Loucy (cell line): Measurements from ENCODE around the gene ENTPD6.

ENCODE experiments used
- H2AFZ ChIP-seq: fragments of 200-600 bp; sonication (generic); 2 replicates; pipeline ENCODE4 v1.6.0; 2016; ENCODE audit warnings: antibody characterized with exemption, mild to moderate bottlenecking, low read length, moderate library complexity
- H3F3A ChIP-seq: fragments of 200-600 bp; 2 replicates; pipeline ENCODE4 v1.6.0; 2016; ENCODE audit warnings: antibody characterized with exemption, low read depth, mild to moderate bottlenecking
- H3K27me3 ChIP-seq: fragments of 200-600 bp; sonication (generic); 2 replicates; pipeline ENCODE4 v1.6.1; 2014; ENCODE audit warnings: low read length, mild to moderate bottlenecking; ENCODE audit not compliant: insufficient read depth, poor library complexity, severe bottlenecking
- H3K36me3 ChIP-seq: fragments of 200-600 bp; sonication (generic); 2 replicates; pipeline ENCODE4 v1.6.1; 2016; ENCODE audit warnings: low read length; ENCODE audit not compliant: insufficient read depth
- H3K4me1 ChIP-seq: fragments of 200-600 bp; sonication (generic); 2 replicates; pipeline ENCODE4 v1.5.1; 2014; ENCODE audit warnings: low read length, mild to moderate bottlenecking; ENCODE audit not compliant: insufficient read depth, poor library complexity, severe bottlenecking
- H3K4me2 ChIP-seq: fragments of 200-600 bp; sonication (generic); 2 replicates; pipeline ENCODE4 v1.6.0; 2014; ENCODE audit warnings: antibody characterized with exemption, low read length, low read depth, mild to moderate bottlenecking; ENCODE audit not compliant: poor library complexity, severe bottlenecking
- H3K4me3 ChIP-seq: fragments of 200-600 bp; sonication (generic); 2 replicates; pipeline ENCODE4 v1.5.1; 2014; ENCODE audit warnings: low read length, mild to moderate bottlenecking, mixed read lengths; ENCODE audit not compliant: poor library complexity, severe bottlenecking
- H3K79me2 ChIP-seq: fragments of 200-600 bp; sonication (generic); 2 replicates; pipeline ENCODE4 v1.6.1; 2014; ENCODE audit warnings: low read length; ENCODE audit not compliant: insufficient read depth
- H3K9ac ChIP-seq: fragments of 200-600 bp; sonication (generic); 2 replicates; pipeline ENCODE4 v1.6.0; 2014; ENCODE audit warnings: mild to moderate bottlenecking, low read depth, low read length, moderate library complexity; ENCODE audit not compliant: poor library complexity, severe bottlenecking
- H3K9me2 ChIP-seq: fragments of 200-600 bp; sonication (generic); replicated peaks from 2 replicates; pipeline ENCODE4 v1.6.1; 2016; ENCODE audit warnings: low read depth, low read length, mixed read lengths
- H3K9me3 ChIP-seq: fragments of 200-600 bp; sonication (generic); 2 replicates; pipeline ENCODE4 v1.6.1; 2014; ENCODE audit warnings: mild to moderate bottlenecking, antibody characterized with exemption, low read length, low read depth; ENCODE audit not compliant: insufficient read depth
- H4K20me1 ChIP-seq: fragments of 200-600 bp; sonication (generic); 2 replicates; pipeline ENCODE4 v1.6.0; 2014; ENCODE audit warnings: antibody characterized with exemption, low read length, mild to moderate bottlenecking; ENCODE audit not compliant: insufficient read depth, poor library complexity, severe bottlenecking
- EZH2phosphoT487 ChIP-seq: fragments of 200-600 bp; IDR thresholded peaks from 2 replicates; pipeline ENCODE4 v1.6.1; 2018; ENCODE audit warnings: antibody characterized with exemption, mild to moderate bottlenecking, moderate library complexity, borderline replicate concordance
- TF ChIP-seq, protein P1 (sequence below): fragments of 200-600 bp; sonication (generic); conservative IDR thresholded peaks from 2 replicates; pipeline ENCODE4 v1.5.1; 2014; ENCODE audit warnings: mild to moderate bottlenecking, antibody characterized with exemption, low read length

The ENTPD6 gene

DNA sequence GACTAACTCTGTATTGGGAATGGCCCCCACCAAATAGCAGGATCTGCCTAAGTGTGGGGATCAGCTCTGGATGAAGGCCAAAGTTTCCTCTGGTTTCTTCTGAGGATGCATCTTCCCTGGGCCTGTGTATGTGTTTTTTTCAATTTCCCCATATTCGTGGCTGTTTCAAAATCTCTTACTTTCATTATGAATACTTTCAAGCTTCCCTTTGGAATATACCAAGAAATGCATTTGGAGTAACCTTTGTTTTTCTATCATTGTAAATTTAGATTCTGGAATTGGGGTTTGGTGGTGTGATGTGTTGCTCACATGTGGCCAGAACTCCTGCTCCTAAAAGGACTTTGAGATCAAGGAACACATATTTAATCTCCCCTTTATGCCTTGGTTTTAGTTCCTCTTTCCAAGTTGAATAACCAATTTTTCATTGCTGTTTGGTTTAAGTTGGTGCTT, 8.4 kb downstream of the ENTPD6 start:
- Histone ChIP-seq H3K79me2 (peaks cover 25% of the 10 kb centered on the region; the same call in 1 of the 2 replicates), H2AFZ (no peak overlapping the region), H3K4me1 (peaks cover 26% of the 10 kb centered on the region), H3F3A (no peaks in the 10 kb centered on the region), H3K9me3 (no peaks in the 10 kb centered on the region), H4K20me1 (no peaks in the 10 kb centered on the region), H3K9me2 (no peaks in the 10 kb centered on the region), H3K27me3 (no peaks in the 10 kb centered on the region), H3K4me2 (no peak overlapping the region), H3K9ac (no peak overlapping the region), H3K36me3 (no peaks in the 10 kb centered on the region), H3K4me3 (no peak overlapping the region)
- TF ChIP-seq, protein P1, sequence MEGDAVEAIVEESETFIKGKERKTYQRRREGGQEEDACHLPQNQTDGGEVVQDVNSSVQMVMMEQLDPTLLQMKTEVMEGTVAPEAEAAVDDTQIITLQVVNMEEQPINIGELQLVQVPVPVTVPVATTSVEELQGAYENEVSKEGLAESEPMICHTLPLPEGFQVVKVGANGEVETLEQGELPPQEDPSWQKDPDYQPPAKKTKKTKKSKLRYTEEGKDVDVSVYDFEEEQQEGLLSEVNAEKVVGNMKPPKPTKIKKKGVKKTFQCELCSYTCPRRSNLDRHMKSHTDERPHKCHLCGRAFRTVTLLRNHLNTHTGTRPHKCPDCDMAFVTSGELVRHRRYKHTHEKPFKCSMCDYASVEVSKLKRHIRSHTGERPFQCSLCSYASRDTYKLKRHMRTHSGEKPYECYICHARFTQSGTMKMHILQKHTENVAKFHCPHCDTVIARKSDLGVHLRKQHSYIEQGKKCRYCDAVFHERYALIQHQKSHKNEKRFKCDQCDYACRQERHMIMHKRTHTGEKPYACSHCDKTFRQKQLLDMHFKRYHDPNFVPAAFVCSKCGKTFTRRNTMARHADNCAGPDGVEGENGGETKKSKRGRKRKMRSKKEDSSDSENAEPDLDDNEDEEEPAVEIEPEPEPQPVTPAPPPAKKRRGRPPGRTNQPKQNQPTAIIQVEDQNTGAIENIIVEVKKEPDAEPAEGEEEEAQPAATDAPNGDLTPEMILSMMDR: no peak
- no peak for TF ChIP-seq EZH2phosphoT487

DNA sequence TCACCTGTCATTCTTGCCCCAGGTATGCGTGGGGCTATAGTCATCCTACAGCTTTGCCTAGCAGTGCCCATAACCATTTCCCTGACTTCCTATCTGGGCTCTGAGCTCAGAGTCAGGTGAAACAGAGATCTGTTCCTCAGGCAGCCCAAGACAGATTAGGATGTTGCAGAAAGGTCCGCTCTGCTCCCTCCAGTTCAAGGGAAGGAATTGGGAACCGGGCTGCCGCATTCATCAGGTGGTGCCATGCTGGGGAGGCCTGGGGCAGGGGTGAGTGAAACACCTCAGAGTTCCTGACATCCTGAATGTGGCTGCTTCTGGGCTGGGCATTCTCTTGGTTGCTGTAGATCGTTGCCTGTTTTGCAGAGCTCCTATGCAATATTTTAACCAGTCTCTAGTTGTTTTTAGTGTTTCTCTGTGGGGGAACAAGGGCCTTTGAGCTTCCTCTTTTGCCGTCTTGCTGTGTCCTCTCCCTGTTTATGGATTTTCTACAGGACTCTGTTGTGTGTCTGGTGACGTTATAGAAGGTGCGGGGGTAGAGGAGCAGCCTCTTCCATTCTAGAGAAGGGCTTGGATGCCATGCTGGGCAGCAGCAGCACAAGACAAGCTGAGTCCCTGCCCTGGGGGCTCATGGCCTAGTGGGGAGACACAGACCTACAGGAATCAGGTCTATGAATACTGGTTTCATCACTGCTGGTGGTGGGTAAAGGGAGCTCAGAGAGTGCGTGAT, 9.2 kb downstream of the ENTPD6 start:
- H2AFZ ChIP-seq: no peak overlapping the region
- no peak overlapping the region for H3K4me3 ChIP-seq
- no peaks in the 10 kb centered on the region for H3F3A ChIP-seq
- no peaks in the 10 kb centered on the region for H4K20me1 ChIP-seq
- H3K27me3 ChIP-seq: no peaks in the 10 kb centered on the region
- TF ChIP-seq EZH2phosphoT487: no peak
- TF ChIP-seq, protein P1: no peak
- no peak overlapping the region for H3K4me2 ChIP-seq
- H3K9me2 ChIP-seq: no peaks in the 10 kb centered on the region
- no peak overlapping the region for H3K9ac ChIP-seq
- H3K4me1 ChIP-seq: peaks cover 21% of the 10 kb centered on the region
- H3K9me3 ChIP-seq: no peaks in the 10 kb centered on the region
- peaks cover under 1% of the 10 kb centered on the region; the same call in 1 of the 2 replicates for H3K36me3 ChIP-seq
- peaks cover 18% of the 10 kb centered on the region; the same call in 1 of the 2 replicates for H3K79me2 ChIP-seq

DNA sequence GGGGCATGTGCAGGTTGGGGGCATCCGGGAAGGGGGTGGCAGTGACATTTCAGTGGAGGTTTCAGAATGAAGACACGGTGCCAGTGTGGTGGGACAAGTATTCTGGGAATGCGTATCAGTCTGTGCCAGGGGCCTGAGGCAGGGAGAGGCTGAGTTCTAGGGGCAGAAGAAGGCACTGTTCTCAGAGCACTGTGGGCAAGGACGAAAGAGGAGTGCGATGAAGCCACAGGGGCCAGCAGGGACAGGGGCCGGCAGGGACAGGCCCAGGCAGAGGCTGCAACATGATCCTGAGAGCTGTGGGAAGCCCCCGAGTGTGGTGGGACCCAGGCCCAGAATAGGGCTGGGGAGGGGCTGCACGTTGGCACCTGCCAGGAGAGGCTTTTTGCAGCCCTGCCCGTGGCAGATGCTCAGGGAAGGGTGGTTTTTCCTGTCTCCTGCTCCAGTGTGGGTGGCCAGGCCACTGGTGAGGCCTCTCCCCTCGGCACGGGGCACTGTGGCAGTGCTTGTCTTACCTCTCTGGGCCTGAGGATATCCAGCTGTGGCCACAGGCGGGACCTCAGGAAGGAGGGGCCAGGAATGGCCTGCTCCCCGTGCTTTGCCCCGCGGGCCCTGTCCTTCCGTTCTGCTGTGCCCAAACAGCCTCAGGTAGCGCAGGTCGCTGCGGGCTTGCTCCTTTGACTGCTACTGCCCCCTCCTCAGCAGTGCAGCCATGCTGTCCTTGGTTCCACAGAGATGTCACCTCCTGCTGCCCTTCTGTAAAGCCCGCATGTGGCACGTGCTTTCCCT, 10.0 kb downstream of the ENTPD6 start:
- Histone ChIP-seq H3K79me2 (peaks cover 18% of the 10 kb centered on the region; the same call in 1 of the 2 replicates), H4K20me1 (no peaks in the 10 kb centered on the region), H2AFZ (no peak overlapping the region), H3F3A (no peaks in the 10 kb centered on the region), H3K4me2 (no peak overlapping the region), H3K9me3 (no peaks in the 10 kb centered on the region), H3K9me2 (no peaks in the 10 kb centered on the region), H3K4me3 (no peak overlapping the region), H3K36me3 (peaks cover 6% of the 10 kb centered on the region; the same call in 1 of the 2 replicates), H3K27me3 (no peaks in the 10 kb centered on the region), H3K9ac (no peak overlapping the region), H3K4me1 (peaks cover 16% of the 10 kb centered on the region)
- TF ChIP-seq, protein P1: no peak
- TF ChIP-seq EZH2phosphoT487: no peak
